Stimulated activated CD4-positive, alpha-beta T cell treated with anti-CD3 and anti-CD28 coated beads, Interleukin-4, amount 100 ng/mL, for 1 hour (primary cell): ENCODE measurements around the gene C19orf12.
A peak's percentile ranks its signal among the peaks of the same experiment; 100 is the strongest.

Source experiments
- DNase-seq: peaks from one replicate; pipeline ENCODE4 v3.0.0-alpha.2; 2020

Gene C19orf12

GRCh38 chr19:29662278-29662603 is 52.8 kb downstream of the C19orf12 start:
- no peak for DNase-seq

GRCh38 chr19:29660835-29661234 is 54.2 kb downstream of the C19orf12 start:
- DNase-seq = peak; percentile 71

- DNase-seq = no peak
Observed at GRCh38 chr19:29658221-29658991, 56.7 kb downstream of the C19orf12 start.

- no peak for DNase-seq
Observed at GRCh38 chr19:29655648-29656335, 59.3 kb downstream of the C19orf12 start.

- no peak for DNase-seq
Observed at GRCh38 chr19:29653398-29653797, 61.7 kb downstream of the C19orf12 start.

GRCh38 chr19:29651622-29652394 is 63.3 kb downstream of the C19orf12 start:
- no peak for DNase-seq

GRCh38 chr19:29650772-29651387 is 64.2 kb downstream of the C19orf12 start:
- DNase-seq = no peak
